SK-N-SH (cell line): ENCODE results near the gene MGAT5. TPM values are rescaled to one million over a fixed set of nuclear protein-coding genes. Genes with fewer than 3 reads are reported as not detected.
A peak's percentile ranks its signal among the peaks of the same experiment; 100 is the strongest.

Experiments
- CTCF ChIA-PET: fragments of 300-600, 350-600 bp; formaldehyde crosslinking; extraction: SDS; loops from one replicate; lab custom pipeline; 2021; lab: Yijun Ruan, JAX
- POLR2A ChIA-PET: fragments of 350-600 bp; sonication (Branson Sonifier 250); formaldehyde crosslinking; extraction: SDS; loops from one replicate; lab custom pipeline; 2020; ENCODE audit warnings: antibody characterized with exemption, inconsistent platforms; lab: Yijun Ruan, JAX
- DNase-seq: peaks from one replicate; pipeline ENCODE4 v3.0.0; 2012
- H2AFZ ChIP-seq: fragments of 200-600 bp; sonication (generic); 2 replicates; pipeline ENCODE4 v1.8.1; 2016; ENCODE audit warnings: antibody characterized with exemption, mild to moderate bottlenecking, low read depth
- H3F3A ChIP-seq: fragments of 200-600 bp; sonication (generic); replicated peaks from 2 replicates; pipeline ENCODE3; 2016; ENCODE audit warnings: antibody characterized with exemption, mild to moderate bottlenecking; ENCODE audit not compliant: insufficient read depth
- H3K27ac ChIP-seq, 2 experiments: fragments of 200-500 bp in 1 of 2; fragments of 200-600 bp in 1 of 2; sonication (Bioruptor generic) in 1 of 2; sonication (generic), shearing (Covaris generic) in 1 of 2; 2 replicates each; pipeline versions ENCODE4 v1.5.1 to v1.6.1; 2014 to 2016; ENCODE audit warnings: low read depth in 2 of 2, inconsistent platforms in 1 of 2, low read length in 1 of 2, mild to moderate bottlenecking in 1 of 2, mixed read lengths in 1 of 2
- H3K27me3 ChIP-seq: fragments of 200-600 bp; sonication (generic), shearing (Covaris generic); 2 replicates; pipeline ENCODE4 v1.6.1; 2016; ENCODE audit warnings: mixed run types; ENCODE audit not compliant: insufficient read depth
- H3K36me3 ChIP-seq, 2 experiments: fragments of 200-500 bp in 1 of 2; fragments of 200-600 bp in 1 of 2; sonication (Bioruptor generic) in 1 of 2; sonication (generic) in 1 of 2; replicated peaks in 1 of 2; 2 replicates each; pipeline versions ENCODE3 to v1.5.1; 2014 to 2016; ENCODE audit warnings: low read length in 1 of 2, mild to moderate bottlenecking in 1 of 2; ENCODE audit not compliant: insufficient read depth in 2 of 2, control insufficient read depth in 1 of 2
- H3K4me1 ChIP-seq, 2 experiments: fragments of 200-500 bp in 1 of 2; fragments of 200-600 bp in 1 of 2; sonication (Bioruptor generic) in 1 of 2; sonication (generic), shearing (Covaris generic) in 1 of 2; 2 replicates each; pipeline versions ENCODE4 v1.5.1 to v1.6.1; 2014 to 2016; ENCODE audit warnings: low read depth in 1 of 2, low read length in 1 of 2, mixed run types in 1 of 2; ENCODE audit not compliant: insufficient read depth in 2 of 2, control insufficient read depth in 1 of 2
- H3K4me2 ChIP-seq: fragments of 200-600 bp; sonication (generic), shearing (Covaris generic); 2 replicates; pipeline ENCODE4 v1.6.1; 2017; ENCODE audit warnings: mixed run types
- H3K4me3 ChIP-seq, 2 experiments: fragments of 200-500 bp in 1 of 2; fragments of 200-600 bp in 1 of 2; sonication (Bioruptor generic) in 1 of 2; sonication (generic), shearing (Covaris generic) in 1 of 2; 2 replicates each; pipeline versions ENCODE4 v1.5.1 to v1.8.1; 2014 to 2016; ENCODE audit warnings: low read depth in 2 of 2, inconsistent platforms in 1 of 2, low read length in 1 of 2, mild to moderate bottlenecking in 1 of 2, mixed read lengths in 1 of 2, moderate library complexity in 1 of 2
- H3K79me2 ChIP-seq: fragments of 200-600 bp; sonication (generic); 2 replicates; pipeline ENCODE4 v1.8.1; 2017; ENCODE audit warnings: mild to moderate bottlenecking; ENCODE audit not compliant: insufficient read depth
- H3K9ac ChIP-seq: fragments of 200-600 bp; sonication (generic); 2 replicates; pipeline ENCODE4 v1.6.1; 2017; ENCODE audit warnings: mixed run types
- H3K9me2 ChIP-seq: fragments of 200-600 bp; sonication (generic); 2 replicates; pipeline ENCODE4 v1.6.1; 2017; ENCODE audit warnings: mixed run types
- H3K9me3 ChIP-seq: fragments of 200-600 bp; sonication (generic); 2 replicates; pipeline ENCODE4 v1.6.1; 2017; ENCODE audit warnings: mixed run types, mild to moderate bottlenecking, moderate library complexity
- H4K20me1 ChIP-seq: fragments of 200-600 bp; sonication (generic); 2 replicates; pipeline ENCODE4 v1.6.1; 2017; ENCODE audit warnings: mild to moderate bottlenecking, mixed run types; ENCODE audit not compliant: insufficient read depth
- CTCF ChIP-seq: fragments of 200-600 bp; sonication (generic); IDR thresholded peaks from 2 replicates; pipeline ENCODE4 v1.6.1; 2017; ENCODE audit warnings: antibody characterized with exemption, mild to moderate bottlenecking, moderate library complexity
- EP300 ChIP-seq, 2 experiments: IDR thresholded peaks; 2 replicates each; pipeline versions ENCODE4 v1.4.0 to v1.6.1; 2012; ENCODE audit warnings: borderline replicate concordance in 1 of 2, low read depth in 1 of 2, low read length in 1 of 2
- EZH2phosphoT487 ChIP-seq: fragments of 200-600 bp; sonication (generic); IDR thresholded peaks from 2 replicates; pipeline ENCODE4 v1.6.1; 2017; ENCODE audit warnings: low read depth, mixed run types, mild to moderate bottlenecking, antibody characterized with exemption, moderate library complexity, borderline replicate concordance
- FOXJ3 ChIP-seq: sonication (generic); formaldehyde crosslinking; IDR thresholded peaks from 2 replicates; pipeline ENCODE4 v1.5.1; 2020; ENCODE audit warnings: mild to moderate bottlenecking, missing genetic modification reagents
- IRF3 ChIP-seq: fragments of 150-350 bp; IDR thresholded peaks from 2 replicates; pipeline ENCODE4 v1.6.1; 2016; ENCODE audit warnings: mild to moderate bottlenecking, low read depth, low read length
- MXI1 ChIP-seq: IDR thresholded peaks from 2 replicates; pipeline ENCODE4 v1.6.1; 2012; ENCODE audit warnings: mild to moderate bottlenecking, low read depth, low read length, improper control_type of control experiment
- POLR2AphosphoS5 ChIP-seq: IDR thresholded peaks from 2 replicates; pipeline ENCODE4 v1.6.1; 2012; ENCODE audit warnings: low read depth, low read length
- RAD21 ChIP-seq: IDR thresholded peaks from 2 replicates; pipeline ENCODE4 v1.6.1; 2012; ENCODE audit warnings: mild to moderate bottlenecking, low read length
- RCOR1 ChIP-seq: fragments of 150-350 bp; IDR thresholded peaks from 2 replicates; pipeline ENCODE4 v1.6.1; 2017; ENCODE audit warnings: antibody characterized with exemption, low read length
- REST ChIP-seq: IDR thresholded peaks from 2 replicates; pipeline ENCODE4 v1.6.1; 2012; ENCODE audit warnings: mild to moderate bottlenecking, low read depth, low read length, moderate library complexity
- RXRA ChIP-seq: IDR thresholded peaks from 2 replicates; pipeline ENCODE4 v1.4.0; 2012; ENCODE audit warnings: low read depth, mild to moderate bottlenecking, borderline replicate concordance
- SMC3 ChIP-seq: IDR thresholded peaks from 2 replicates; pipeline ENCODE4 v1.6.1; 2012; ENCODE audit warnings: low read depth, low read length, improper control_type of control experiment
- TEAD4 ChIP-seq: IDR thresholded peaks from 2 replicates; pipeline ENCODE4 v1.4.0; 2012; ENCODE audit warnings: mild to moderate bottlenecking, borderline replicate concordance; ENCODE audit not compliant: insufficient read depth
- USF2 ChIP-seq: fragments of 150-350 bp; IDR thresholded peaks from 2 replicates; pipeline ENCODE4 v1.6.1; 2017; ENCODE audit warnings: antibody characterized with exemption, low read length, low read depth, borderline replicate concordance
- ZBTB33 ChIP-seq: IDR thresholded peaks from 2 replicates; pipeline ENCODE4 v1.4.0; 2012; ENCODE audit warnings: low read depth, borderline replicate concordance
- WGBS: methylation state at CpG from one replicate; pipeline ENCODE4 v1.1.6; 2017; ENCODE audit warnings: low lambda C conversion rate; 5-methylcytosine and 5-hydroxymethylcytosine counted together
- polyA plus RNA-seq, 3 experiments: library from polyadenylated mRNA; depleted of rRNA; stranded (reverse); fragments of >200 nt; gene quantifications; 2 replicates each; pipeline ENCODE4 v1.2.3, GENCODE V29; 2012

The MGAT5 gene
- polyA plus RNA-seq, 1 of the 3 experiments (the other 2 are of a cell fraction): 18.2 TPM

- TF ChIP-seq USF2 (no peak), SMC3 (peak; percentile 80), RAD21 (peak; percentile 78), POLR2AphosphoS5 (no peak), FOXJ3 (no peak), TEAD4 (no peak)
- TF ChIP-seq, all 33 proteins: peak for 5
Measured at GRCh38 chr2:134245340-134245984, 8.4 kb upstream of the MGAT5 start (continued).

GRCh38 chr2:134246154-134246874, 7.6 kb upstream of the MGAT5 start:
- H3K9me2 ChIP-seq: no peaks in the 10 kb centered on the region
- H3K4me1 ChIP-seq: peaks cover 6 to 33% of the 10 kb centered on the region in 2 experiments; a peak in 3 of 4 replicates
- no peaks in the 10 kb centered on the region for H3F3A ChIP-seq
- ChIA-PET CTCF (interaction anchor here (0.5 to 8.7 kb wide), 41 partner anchors 7 to 366 kb away, joined by 3 to 130 read pairs (median 6); partner anchors contain the start of gene MGAT5), POLR2A (interaction anchor here (1.8 to 2.1 kb wide), 2 partner anchors 128 to 165 kb away, joined by 4 to 6 read pairs; no protein-coding TSS in a partner anchor)
- no peak overlapping the region for H3K4me2 ChIP-seq
- WGBS: 89% methylated on average over 7 of the region's 7 CpGs
- peak overlapping the region in 1 of 2 experiments; percentile 79; a peak in 2 of 4 replicates for H3K27ac ChIP-seq
- H2AFZ ChIP-seq: no peak overlapping the region
- H3K36me3 ChIP-seq: no peaks in the 10 kb centered on the region
- H4K20me1 ChIP-seq: no peaks in the 10 kb centered on the region
- H3K9me3 ChIP-seq: no peaks in the 10 kb centered on the region
- H3K79me2 ChIP-seq: no peaks in the 10 kb centered on the region
- no peaks in the 10 kb centered on the region for H3K27me3 ChIP-seq
- no peak for DNase-seq
- no peak overlapping the region for H3K9ac ChIP-seq
- no peak overlapping the region for H3K4me3 ChIP-seq
- TF ChIP-seq POLR2AphosphoS5 (no peak), EP300 (IDR thresholded peaks at IDR 0.05; ENCODE audit: borderline replicate concordance in 1 of 2, low read depth in 1 of 2, low read length in 1 of 2) (no peak), RCOR1 (no peak), REST (no peak), CTCF (no peak), RXRA (no peak), USF2 (no peak), ZBTB33 (no peak), IRF3 (no peak), FOXJ3 (no peak), EZH2phosphoT487 (no peak), MXI1 (no peak)
